Activated naive CD8-positive, alpha-beta T cell treated with anti-CD3 and anti-CD28 coated beads, Interleukin-2, amount 50 U/mL, for 24 hours (primary cell): ENCODE data around the gene DCTD.
"Not testable (repeated sequence)": the region's sequence is repeated elsewhere in the genome, so short reads cannot be mapped to it uniquely, and the experiment has no call there.

Experiments
- ATAC-seq: fragments of 150-1000 bp; cut with Tn5 transposase; one replicate; pipeline ENCODE4 v1.10.0; 2021
- DNase-seq: peaks from one replicate; pipeline ENCODE4 v3.0.0; 2021
- H3K27ac Mint-ChIP-seq: one replicate; pipeline ENCODE4 v1.8.0; 2021; ENCODE audit warnings: mild to moderate bottlenecking, mixed read lengths
- H3K27me3 Mint-ChIP-seq: one replicate; pipeline ENCODE4 v1.8.0; 2021; ENCODE audit warnings: mixed read lengths
- H3K36me3 Mint-ChIP-seq: one replicate; pipeline ENCODE4 v1.8.0; 2021; ENCODE audit warnings: low read depth, mixed read lengths
- H3K4me1 Mint-ChIP-seq: one replicate; pipeline ENCODE4 v1.8.0; 2021; ENCODE audit warnings: mixed read lengths
- H3K4me3 Mint-ChIP-seq: one replicate; pipeline ENCODE4 v1.8.0; 2021; ENCODE audit warnings: mild to moderate bottlenecking, moderate library complexity, mixed read lengths
- H3K9me3 Mint-ChIP-seq: one replicate; pipeline ENCODE4 v1.8.0; 2021; ENCODE audit warnings: mixed read lengths

Gene DCTD

DNA sequence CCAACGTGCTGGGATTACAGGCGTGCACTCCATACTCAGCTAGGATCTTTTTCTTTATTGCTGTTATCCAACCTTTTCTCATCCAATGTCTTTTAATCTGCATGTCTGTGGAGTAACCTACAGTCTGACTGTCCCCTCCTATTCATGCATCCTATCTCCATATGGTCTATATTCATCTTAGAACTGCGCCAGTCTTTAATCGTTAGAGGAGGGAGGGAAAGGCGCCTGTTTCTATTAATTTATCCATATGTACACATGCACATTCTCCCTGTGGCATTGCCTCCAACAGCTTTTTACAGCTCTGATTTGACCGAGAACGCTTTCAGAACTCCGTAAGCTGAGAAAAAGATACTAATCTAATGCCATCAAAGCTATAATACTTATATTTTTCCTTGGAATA lies 9.8 kb downstream of the DCTD start:
- no peak for ATAC-seq
- Mint-ChIP-seq H3K27me3 (no peaks in the 10 kb centered on the region), H3K27ac (no peak overlapping the region), H3K4me1 (peaks cover 3% of the 10 kb centered on the region), H3K9me3 (no peaks in the 10 kb centered on the region), H3K36me3 (peaks cover 73% of the 10 kb centered on the region), H3K4me3 (no peak overlapping the region)
- no peak for DNase-seq

DNA sequence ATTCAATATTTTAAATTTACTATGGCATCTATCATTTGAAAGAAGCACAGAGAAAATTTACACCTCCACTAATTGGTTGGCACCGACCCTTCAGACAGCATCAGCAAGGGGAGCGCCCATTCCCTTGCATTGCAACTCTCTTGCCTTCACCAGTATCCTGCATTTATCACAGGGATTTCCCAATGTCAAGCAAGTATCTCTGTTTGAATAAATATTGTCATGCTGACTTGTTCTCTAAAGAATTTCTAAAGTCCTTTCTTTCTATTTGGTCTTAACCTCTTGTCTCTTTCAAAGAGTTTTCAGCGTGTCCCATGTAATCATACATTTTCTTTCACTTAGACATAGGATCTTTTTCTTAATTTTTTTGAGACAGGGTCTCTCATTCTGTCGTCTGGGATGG lies 10.4 kb downstream of the DCTD start:
- H3K36me3 Mint-ChIP-seq = peaks cover 73% of the 10 kb centered on the region
- no peaks in the 10 kb centered on the region for H3K27me3 Mint-ChIP-seq
- H3K9me3 Mint-ChIP-seq = no peaks in the 10 kb centered on the region
- DNase-seq (no peak), ATAC-seq (no peak)
- H3K4me1 Mint-ChIP-seq = peaks cover 2% of the 10 kb centered on the region
- H3K27ac Mint-ChIP-seq = no peak overlapping the region
- no peak overlapping the region for H3K4me3 Mint-ChIP-seq

DNA sequence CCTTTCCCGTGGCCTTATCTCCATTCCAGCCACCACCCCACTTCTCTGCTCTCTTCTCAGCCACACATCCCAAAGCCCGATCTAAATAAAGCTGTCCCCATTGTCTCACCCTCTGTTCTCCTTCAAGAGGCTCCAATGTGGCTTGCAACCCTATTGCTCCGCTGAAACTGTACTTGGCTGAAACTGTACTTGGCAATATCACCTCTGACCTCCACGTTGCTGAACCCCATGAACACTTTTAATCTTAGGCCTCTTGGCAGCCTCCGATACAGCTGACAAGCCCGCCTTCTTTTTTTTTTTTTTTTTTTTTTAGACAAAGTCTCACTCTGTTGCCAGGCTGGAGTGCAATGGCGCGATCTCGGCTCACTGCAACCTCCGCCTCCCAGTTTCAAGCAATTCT lies 12.1 kb downstream of the DCTD start:
- no peak overlapping the region for H3K27ac Mint-ChIP-seq
- peaks cover 71% of the 10 kb centered on the region for H3K36me3 Mint-ChIP-seq
- no peaks in the 10 kb centered on the region for H3K27me3 Mint-ChIP-seq
- ATAC-seq (no peak), DNase-seq (no peak)
- no peaks in the 10 kb centered on the region for H3K9me3 Mint-ChIP-seq
- no peak overlapping the region for H3K4me3 Mint-ChIP-seq
- no peaks in the 10 kb centered on the region for H3K4me1 Mint-ChIP-seq

DNA sequence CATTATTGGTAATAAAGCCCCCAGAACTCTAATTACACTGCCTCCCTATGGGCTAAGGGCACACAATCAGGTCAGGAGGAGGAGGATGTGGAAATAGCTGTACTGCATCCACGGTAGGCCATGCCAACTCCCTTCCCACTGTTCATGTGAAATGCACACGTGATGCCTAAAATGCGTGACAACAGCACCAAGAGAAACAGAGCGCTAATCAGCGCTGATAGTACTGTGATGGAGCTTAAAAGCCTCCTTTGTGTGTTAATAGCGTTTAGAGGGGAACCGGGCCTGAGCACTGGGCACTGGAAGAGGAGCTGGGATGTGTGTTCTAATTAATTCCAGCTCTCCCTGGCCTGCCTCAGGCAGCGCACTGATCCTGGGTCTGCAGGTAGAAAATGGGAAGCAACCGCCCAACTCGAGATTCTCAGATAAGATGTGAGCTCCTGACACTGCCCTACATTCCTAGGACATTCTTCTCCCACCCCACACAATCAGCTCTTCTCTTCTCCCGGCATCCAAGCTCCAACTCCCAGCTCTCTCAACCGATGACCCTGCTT lies 12.9 kb downstream of the DCTD start:
- no peak for DNase-seq
- no peaks in the 10 kb centered on the region for H3K27me3 Mint-ChIP-seq
- no peaks in the 10 kb centered on the region for H3K4me1 Mint-ChIP-seq
- ATAC-seq = no peak
- H3K4me3 Mint-ChIP-seq = no peak overlapping the region
- peak overlapping the region; percentile 33 for H3K27ac Mint-ChIP-seq
- peaks cover 68% of the 10 kb centered on the region for H3K36me3 Mint-ChIP-seq
- no peaks in the 10 kb centered on the region for H3K9me3 Mint-ChIP-seq

DNA sequence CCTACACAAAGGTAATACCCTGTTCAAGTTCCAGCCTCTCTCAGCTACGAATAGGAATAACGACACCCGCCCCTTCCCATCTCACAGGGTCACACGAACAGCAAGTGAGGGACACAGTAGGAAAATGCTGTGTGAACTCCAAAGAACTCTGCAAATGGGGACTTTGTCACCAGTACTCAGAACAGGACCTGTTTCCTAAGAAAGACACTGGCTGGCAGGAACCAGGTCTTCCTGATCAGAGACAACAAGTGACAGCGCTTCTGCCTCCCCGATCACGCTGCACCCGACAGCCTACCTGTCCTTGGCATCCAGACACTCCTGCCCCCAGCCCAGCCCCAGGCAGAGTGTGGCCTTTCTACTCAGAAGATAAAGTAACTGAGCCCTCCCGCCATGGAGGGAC lies 14.2 kb downstream of the DCTD start:
- H3K36me3 Mint-ChIP-seq = peaks cover 70% of the 10 kb centered on the region
- no peaks in the 10 kb centered on the region for H3K4me1 Mint-ChIP-seq
- ATAC-seq (no peak), DNase-seq (no peak)
- H3K9me3 Mint-ChIP-seq = no peaks in the 10 kb centered on the region
- no peaks in the 10 kb centered on the region for H3K27me3 Mint-ChIP-seq
- H3K27ac Mint-ChIP-seq = no peak overlapping the region
- H3K4me3 Mint-ChIP-seq = no peak overlapping the region

DNA sequence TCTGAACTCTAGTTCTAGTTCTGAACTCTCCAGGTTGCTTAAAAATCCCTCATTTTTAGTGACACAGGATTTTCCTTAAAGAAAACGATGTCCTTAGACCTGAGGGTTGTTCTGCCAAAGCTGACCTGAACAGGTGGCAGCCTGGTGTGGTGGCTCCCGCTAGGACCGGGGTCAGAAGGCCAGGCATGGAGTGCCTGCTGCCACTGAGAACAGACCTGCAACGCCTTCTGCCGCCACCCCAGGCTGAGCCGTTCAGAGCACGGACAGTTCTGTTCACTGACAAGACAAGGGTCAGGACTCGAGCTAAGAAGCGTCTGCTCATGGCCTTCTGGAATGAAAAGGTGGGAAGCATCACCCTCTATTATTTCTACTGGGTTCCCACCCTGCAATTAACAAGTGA lies 15.8 kb downstream of the DCTD start:
- DNase-seq (no peak), ATAC-seq (no peak)
- Mint-ChIP-seq H3K27me3 (no peaks in the 10 kb centered on the region), H3K9me3 (no peaks in the 10 kb centered on the region), H3K36me3 (peaks cover 67% of the 10 kb centered on the region), H3K4me3 (no peak overlapping the region), H3K27ac (no peak overlapping the region), H3K4me1 (no peaks in the 10 kb centered on the region)

DNA sequence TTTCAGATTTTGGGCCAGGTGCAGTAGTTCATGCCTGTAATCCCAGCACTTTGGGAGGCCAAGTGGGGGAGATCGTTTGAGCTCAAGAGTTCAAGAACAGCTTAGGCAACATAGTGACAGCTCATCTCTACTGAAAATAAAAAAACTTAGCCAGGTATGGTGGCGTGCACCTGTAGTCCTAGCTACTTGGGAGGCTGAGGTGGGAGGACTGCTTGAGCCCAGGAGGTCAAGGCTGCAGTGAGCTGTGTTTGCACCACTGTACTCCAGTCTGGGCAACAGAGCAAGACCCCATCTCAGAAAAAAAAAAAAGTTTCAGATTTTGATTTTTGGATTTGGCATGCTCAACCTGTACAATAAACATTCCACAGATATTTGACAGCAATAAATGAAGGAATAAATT lies 17.2 kb downstream of the DCTD start:
- not testable (repeated sequence) for H3K4me3 Mint-ChIP-seq, H3K9me3 Mint-ChIP-seq
- H3K36me3 Mint-ChIP-seq = peaks cover 69% of the 10 kb centered on the region

DNA sequence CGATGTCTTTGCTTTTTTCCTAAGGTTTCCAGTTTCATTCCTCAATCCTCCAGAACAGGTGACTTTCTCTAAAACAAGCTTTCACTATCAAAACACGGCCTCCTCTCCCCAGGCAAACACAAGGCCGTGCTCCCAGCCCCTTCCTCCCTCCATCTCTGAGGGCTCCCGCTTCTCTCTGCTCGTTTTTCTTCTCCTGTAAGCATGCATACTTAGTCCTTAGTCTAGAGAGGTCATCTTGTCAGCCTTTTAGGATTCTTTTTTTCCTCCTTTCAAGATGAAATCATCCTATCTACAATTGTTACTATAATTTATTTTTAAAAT lies 18.7 kb downstream of the DCTD start:
- no peak for DNase-seq
- Mint-ChIP-seq H3K36me3 (peaks cover 69% of the 10 kb centered on the region), H3K9me3 (no peaks in the 10 kb centered on the region), H3K4me3 (no peak overlapping the region), H3K27ac (no peak overlapping the region), H3K4me1 (no peaks in the 10 kb centered on the region), H3K27me3 (no peaks in the 10 kb centered on the region)
- ATAC-seq = no peak

More for the DNA sequence above, 17.2 kb downstream of the DCTD start:
- not testable (repeated sequence) for ATAC-seq, H3K27ac Mint-ChIP-seq, H3K4me1 Mint-ChIP-seq, DNase-seq, H3K27me3 Mint-ChIP-seq

DNA sequence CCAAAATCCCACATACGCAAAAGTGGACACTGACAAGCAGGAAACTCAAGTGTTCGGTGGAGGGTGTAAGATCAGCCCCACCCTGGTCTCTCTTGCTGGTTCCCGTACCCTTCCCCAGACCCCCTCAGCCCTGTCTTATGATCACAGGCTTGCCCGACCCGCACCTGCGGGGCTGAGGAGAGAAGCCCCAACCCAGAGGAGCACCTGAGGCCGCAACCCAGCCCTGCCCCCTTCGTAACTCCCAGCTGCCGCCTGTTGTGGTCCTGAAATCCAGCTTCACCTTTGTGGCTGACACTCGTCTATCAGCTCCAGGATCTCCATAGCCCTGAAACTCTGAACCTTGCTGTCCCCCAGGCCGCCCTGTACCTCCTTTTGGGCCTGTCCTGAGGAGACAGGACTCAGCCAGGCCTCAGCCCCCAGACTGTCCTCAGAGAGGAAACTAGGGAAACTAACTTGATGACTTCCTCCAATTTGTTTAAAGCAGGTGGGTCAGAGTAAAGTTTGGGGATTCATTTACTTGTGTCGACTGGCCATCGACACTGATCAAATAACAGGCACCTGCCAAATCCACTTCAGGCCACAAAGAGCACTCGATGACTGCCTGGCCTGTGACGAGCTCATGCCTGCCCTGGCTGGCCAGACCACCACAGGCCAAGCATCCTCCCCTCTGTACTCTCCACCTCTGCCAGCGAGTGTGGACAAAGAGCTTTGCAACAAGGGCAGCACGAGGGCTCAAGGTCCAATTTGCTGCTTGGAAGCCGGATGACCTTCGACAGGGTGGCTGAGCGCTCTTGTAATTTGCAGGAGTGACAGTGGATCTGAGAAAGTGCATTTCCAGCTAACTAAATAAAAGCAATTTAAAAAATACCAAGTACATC lies 19.3 kb downstream of the DCTD start:
- Mint-ChIP-seq H3K4me3 (no peak overlapping the region), H3K4me1 (no peaks in the 10 kb centered on the region), H3K27me3 (no peaks in the 10 kb centered on the region), H3K36me3 (peaks cover 69% of the 10 kb centered on the region), H3K27ac (no peak overlapping the region), H3K9me3 (no peaks in the 10 kb centered on the region)
- DNase-seq (no peak), ATAC-seq (no peak)

DNA sequence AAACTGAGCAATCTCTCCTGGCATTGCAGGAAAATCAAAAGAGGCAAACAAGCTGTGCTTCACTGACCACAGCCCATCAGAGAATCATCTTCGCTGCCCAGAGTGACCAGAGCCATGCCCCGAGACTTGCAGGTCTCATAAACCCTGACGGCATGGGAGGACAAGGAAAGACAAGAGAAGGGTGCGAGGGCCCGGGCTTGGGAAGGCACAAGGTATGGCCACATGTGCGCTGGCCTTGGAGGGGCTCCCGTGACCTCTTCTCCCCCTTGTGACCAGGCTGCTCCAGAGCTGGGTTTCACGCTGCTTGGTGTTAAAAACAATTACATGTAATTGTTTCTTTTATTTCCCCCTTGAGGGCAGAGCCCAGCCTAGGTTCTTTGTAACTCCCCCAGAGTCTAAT lies 20.8 kb downstream of the DCTD start:
- ATAC-seq = no peak
- Mint-ChIP-seq H3K4me3 (no peak overlapping the region), H3K27ac (no peak overlapping the region), H3K9me3 (no peaks in the 10 kb centered on the region), H3K4me1 (no peaks in the 10 kb centered on the region), H3K27me3 (no peaks in the 10 kb centered on the region), H3K36me3 (peaks cover 78% of the 10 kb centered on the region)
- DNase-seq = no peak

DNA sequence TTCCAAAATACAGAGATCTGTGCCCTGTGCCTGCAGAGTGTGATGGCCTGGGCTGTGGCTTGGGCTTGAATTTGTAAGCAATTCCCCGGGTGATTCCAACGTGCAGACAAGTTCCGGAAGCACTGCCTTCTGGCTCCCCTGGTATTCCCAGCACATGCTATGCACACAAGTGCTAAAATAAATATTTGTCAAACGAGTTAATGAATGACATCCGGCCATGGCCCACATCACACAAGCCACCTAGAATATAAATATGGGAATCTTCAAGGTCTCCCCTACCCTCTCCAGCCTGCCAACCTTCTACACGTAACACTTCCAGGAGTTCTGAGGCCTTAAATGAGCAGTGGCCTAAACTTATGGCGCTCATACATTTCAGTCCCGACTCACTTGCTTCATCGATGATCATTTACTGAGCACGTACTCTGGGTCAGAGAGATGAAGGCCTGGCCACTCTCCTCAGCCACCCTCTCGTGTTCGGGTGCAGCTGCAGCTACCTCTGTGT lies 21.3 kb downstream of the DCTD start:
- no peaks in the 10 kb centered on the region for H3K27me3 Mint-ChIP-seq
- H3K9me3 Mint-ChIP-seq = no peaks in the 10 kb centered on the region
- no peaks in the 10 kb centered on the region for H3K4me1 Mint-ChIP-seq
- H3K27ac Mint-ChIP-seq = no peak overlapping the region
- no peak overlapping the region for H3K4me3 Mint-ChIP-seq
- ATAC-seq (no peak), DNase-seq (no peak)
- H3K36me3 Mint-ChIP-seq = peaks cover 80% of the 10 kb centered on the region

DNA sequence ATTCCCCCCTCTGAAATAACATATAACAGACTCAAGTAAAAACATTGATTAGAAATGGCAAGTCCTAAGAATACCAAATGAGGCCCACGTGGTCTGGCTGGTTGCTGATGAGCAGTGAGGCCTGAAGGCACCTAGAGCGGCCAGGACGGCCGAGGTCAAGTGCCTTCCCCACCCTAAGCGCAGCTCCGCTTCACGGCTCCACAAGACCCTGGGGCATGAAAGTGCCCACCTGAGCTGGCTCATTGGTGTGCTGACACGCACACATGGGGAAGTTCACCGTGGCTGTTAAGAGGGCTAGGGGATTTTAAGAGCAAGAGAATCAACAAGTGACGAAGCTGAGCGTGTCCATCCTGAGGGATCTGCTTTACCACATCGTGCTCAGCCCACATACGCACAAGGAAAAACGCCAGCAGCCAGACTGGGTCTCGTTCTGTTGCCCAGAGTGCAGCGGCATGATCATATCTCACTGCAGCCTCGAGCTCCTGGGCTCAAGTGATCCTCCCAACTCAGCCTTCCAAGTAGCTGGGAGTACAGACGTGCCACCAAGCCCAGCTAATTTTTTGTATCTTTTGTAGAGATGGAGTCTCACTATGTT lies 22.4 kb downstream of the DCTD start:
- H3K4me1 Mint-ChIP-seq = no peaks in the 10 kb centered on the region
- peaks cover 80% of the 10 kb centered on the region for H3K36me3 Mint-ChIP-seq

DNA sequence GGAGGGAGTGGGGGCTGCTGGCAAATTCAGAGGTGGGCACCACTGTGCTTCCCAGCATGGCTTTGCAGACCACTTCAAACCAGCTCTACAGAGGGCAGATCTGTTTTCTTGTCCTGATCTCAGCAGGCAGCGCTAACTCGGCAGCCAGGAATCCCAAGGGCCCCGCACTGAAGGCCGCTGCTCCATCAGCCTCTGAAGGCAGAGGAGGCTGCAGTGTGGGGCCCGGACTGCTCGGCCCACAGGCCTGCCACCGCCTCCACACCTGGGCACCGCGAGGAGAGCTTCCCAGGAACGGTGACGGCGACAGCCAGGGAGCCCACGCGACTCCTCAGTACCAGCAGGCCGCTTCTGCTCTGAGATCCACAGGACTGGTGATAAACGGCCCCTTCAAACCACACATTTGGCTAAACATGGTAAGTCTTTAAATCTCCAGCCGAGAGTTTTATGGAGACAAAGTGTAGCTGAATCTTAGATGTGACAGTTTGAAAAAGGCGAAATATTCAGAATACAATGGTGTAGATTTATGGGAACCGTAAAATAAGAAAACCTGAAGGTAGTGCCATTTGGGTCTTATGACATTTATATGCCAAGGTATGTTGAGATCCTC lies 23.6 kb downstream of the DCTD start:
- Mint-ChIP-seq H3K27ac (no peak overlapping the region), H3K36me3 (peaks cover 84% of the 10 kb centered on the region), H3K27me3 (no peaks in the 10 kb centered on the region), H3K4me1 (no peaks in the 10 kb centered on the region), H3K9me3 (no peaks in the 10 kb centered on the region), H3K4me3 (no peak overlapping the region)
- ATAC-seq (no peak), DNase-seq (no peak)

More for the DNA sequence above, 22.4 kb downstream of the DCTD start:
- Mint-ChIP-seq H3K27me3 (no peaks in the 10 kb centered on the region), H3K27ac (no peak overlapping the region), H3K9me3 (no peaks in the 10 kb centered on the region), H3K4me3 (no peak overlapping the region)
- no peak for ATAC-seq
- DNase-seq = no peak

DNA sequence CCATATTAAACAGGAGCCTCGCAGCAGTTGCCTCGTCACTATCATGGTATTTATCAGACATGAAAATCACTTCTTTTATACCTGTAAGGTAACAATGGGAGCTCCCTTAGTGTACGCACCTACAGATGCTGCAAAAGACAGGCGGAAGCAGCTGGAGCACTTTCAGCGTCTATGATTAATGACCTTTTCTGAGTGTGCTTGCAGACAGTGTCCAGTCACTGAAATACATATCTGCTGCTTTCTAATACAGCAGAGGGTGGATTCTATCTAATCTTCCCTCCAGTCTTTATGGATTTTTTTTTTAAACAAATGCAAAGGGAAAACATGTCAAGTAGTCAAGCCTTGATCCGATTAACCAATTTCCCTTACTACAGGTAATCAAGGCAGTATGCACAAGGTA lies 24.1 kb downstream of the DCTD start:
- H3K36me3 Mint-ChIP-seq = peaks cover 86% of the 10 kb centered on the region
- H3K4me3 Mint-ChIP-seq = no peak overlapping the region
- ATAC-seq (no peak), DNase-seq (no peak)
- H3K27me3 Mint-ChIP-seq = no peaks in the 10 kb centered on the region
- no peaks in the 10 kb centered on the region for H3K4me1 Mint-ChIP-seq
- H3K9me3 Mint-ChIP-seq = no peaks in the 10 kb centered on the region
- no peak overlapping the region for H3K27ac Mint-ChIP-seq

DNA sequence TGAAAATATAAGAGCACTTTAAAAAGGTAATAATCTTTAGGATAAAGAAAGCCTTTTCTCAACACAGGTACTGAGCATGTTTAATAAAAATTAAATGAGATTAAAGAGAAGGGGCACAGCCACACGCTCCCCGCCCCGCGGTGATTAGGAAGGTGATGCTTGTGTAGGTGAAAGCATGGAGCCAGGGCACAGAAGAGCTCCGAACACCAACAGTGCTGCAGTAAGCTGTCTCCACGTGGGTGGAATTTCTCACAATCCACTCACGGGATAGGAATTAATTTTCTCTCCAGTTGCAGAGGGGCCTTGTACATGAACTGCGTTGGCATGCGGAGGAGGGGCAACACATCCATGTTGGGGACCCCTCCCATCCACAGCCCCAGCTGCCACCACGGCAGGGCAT lies 27.0 kb downstream of the DCTD start:
- Mint-ChIP-seq H3K4me3 (no peak overlapping the region), H3K27ac (no peak overlapping the region), H3K9me3 (peaks cover 15% of the 10 kb centered on the region), H3K27me3 (no peaks in the 10 kb centered on the region), H3K4me1 (no peaks in the 10 kb centered on the region), H3K36me3 (peaks cover 92% of the 10 kb centered on the region)
- DNase-seq (no peak), ATAC-seq (no peak)
